ENCODE data around the gene SLC38A3.

SLC38A3 gene

GRCh38 chr3:50192124-50192523, 12.9 kb upstream of the SLC38A3 start:
- DNase-seq (ENCODE audit: low read depth, low spot score): no peak

GRCh38 chr3:50192689-50193141, 12.4 kb upstream of the SLC38A3 start:
- DNase-seq (ENCODE audit: low read depth, low spot score): peak; percentile 92

- DNase-seq (ENCODE audit: low read depth, low spot score): no peak
Observed at GRCh38 chr3:50193286-50193685, 11.8 kb upstream of the SLC38A3 start.

GRCh38 chr3:50193746-50194127, 11.3 kb upstream of the SLC38A3 start:
- no peak for DNase-seq (ENCODE audit: low read depth, low spot score)

GRCh38 chr3:50194128-50194902, 10.8 kb upstream of the SLC38A3 start:
- DNase-seq (ENCODE audit: low read depth, low spot score): peak; percentile 87

GRCh38 chr3:50194903-50195500, 10.1 kb upstream of the SLC38A3 start:
- DNase-seq (ENCODE audit: low read depth, low spot score): no peak

- DNase-seq (ENCODE audit: low read depth, low spot score): no peak
Observed at GRCh38 chr3:50195501-50196252, 9.4 kb upstream of the SLC38A3 start.

GRCh38 chr3:50196253-50196801, 8.7 kb upstream of the SLC38A3 start:
- DNase-seq (ENCODE audit: low read depth, low spot score): no peak

GRCh38 chr3:50201573-50202315, 3.3 kb upstream of the SLC38A3 start:
- DNase-seq (ENCODE audit: low read depth, low spot score): no peak

- DNase-seq (ENCODE audit: low read depth, low spot score): no peak
Observed at GRCh38 chr3:50202353-50203112, 2.5 kb upstream of the SLC38A3 start.

- no peak for DNase-seq (ENCODE audit: low read depth, low spot score)
Observed at GRCh38 chr3:50203113-50203808, 1.8 kb upstream of the SLC38A3 start.

- no peak for DNase-seq (ENCODE audit: low read depth, low spot score)
Observed at GRCh38 chr3:50203809-50204803, 965 bp upstream of the SLC38A3 start.

- DNase-seq (ENCODE audit: low read depth, low spot score): peak; percentile 75
Observed at GRCh38 chr3:50205413-50206276, 574 bp downstream of the SLC38A3 start.

GRCh38 chr3:50207359-50208042, 2.4 kb downstream of the SLC38A3 start:
- DNase-seq (ENCODE audit: low read depth, low spot score): no peak

GRCh38 chr3:50208677-50209344, 3.7 kb downstream of the SLC38A3 start:
- no peak for DNase-seq (ENCODE audit: low read depth, low spot score)

GRCh38 chr3:50210176-50210509, 5.1 kb downstream of the SLC38A3 start:
- DNase-seq (ENCODE audit: low read depth, low spot score): no peak

All from ELF-1 (cell line).